ENCODE data around the gene DNAJB6. TPM values are rescaled to one million over a fixed set of nuclear protein-coding genes. Genes with fewer than 3 reads are reported as not detected.

Gene DNAJB6
- polyA plus RNA-seq, 6 donors from 2014 or later: 86.9 to 124 (median 107) TPM

GRCh38 chr7:157465891-157466866 lies 129.4 kb downstream of the DNAJB6 start:
- H3K9me3 Mint-ChIP-seq: peaks cover 0 to 4% (median 0%) of the 10 kb centered on the region in 7 donors
- peaks cover 6 to 34% (median 28%) of the 10 kb centered on the region in 3 donors for H3K27me3 Mint-ChIP-seq
- H3K27ac Mint-ChIP-seq: no peak overlapping the region
- ATAC-seq (ENCODE audit: low read depth in 2 of 2) (no peak), DNase-seq (no peak)
- H3K36me3 Mint-ChIP-seq: no peaks in the 10 kb centered on the region
- H3K4me3 Mint-ChIP-seq: no peak overlapping the region
- no peaks in the 10 kb centered on the region for H3K4me1 Mint-ChIP-seq

- Mint-ChIP-seq H3K36me3 (no peaks in the 10 kb centered on the region), H3K4me3 (no peak overlapping the region), H3K9me3 (peaks cover 0 to 4% (median 2%) of the 10 kb centered on the region in 7 donors), H3K4me1 (no peaks in the 10 kb centered on the region), H3K27ac (no peak overlapping the region), H3K27me3 (peaks cover 6 to 30% (median 21%) of the 10 kb centered on the region in 3 donors)
- no peak for ATAC-seq (ENCODE audit: low read depth in 2 of 2)
- DNase-seq: no peak
Measured at GRCh38 chr7:157466867-157467261, 130.1 kb downstream of the DNAJB6 start.

Other genes with a start within 250 kb of the DNAJB6 start
- 10 to 100 TPM; 16.2 to 22.0 (median 17.5) TPM for gene UBE3C, start 198.1 kb upstream of the DNAJB6 start, polyA plus RNA-seq (ENCODE audit: low read depth in 6 of 6)